Subcutaneous abdominal adipose tissue (tissue), 5 donors: Measurements from ENCODE around the gene LMCD1.

Experiments used
- H3K27ac ChIP-seq: one replicate; pipeline ENCODE4 v1.7.0; 2013; ENCODE audit warnings: low read depth, mild to moderate bottlenecking, inconsistent platforms, low read length, moderate library complexity
- H3K27me3 ChIP-seq, 5 donors: one replicate each; pipeline ENCODE4 v1.7.0; 2013; ENCODE audit warnings: low read length in 5 of 5, inconsistent platforms in 1 of 5; ENCODE audit not compliant: control insufficient read depth in 5 of 5, insufficient read depth in 4 of 5
- H3K36me3 ChIP-seq, 5 donors: one replicate each; pipeline ENCODE4 v1.7.0; 2013; ENCODE audit warnings: low read length in 5 of 5; ENCODE audit not compliant: control insufficient read depth in 5 of 5, insufficient read depth in 5 of 5
- H3K4me1 ChIP-seq, 5 donors: one replicate each; pipeline ENCODE4 v1.7.0; 2013; ENCODE audit warnings: low read length in 5 of 5, mild to moderate bottlenecking in 3 of 5, moderate library complexity in 1 of 5; ENCODE audit not compliant: control insufficient read depth in 5 of 5, insufficient read depth in 5 of 5
- H3K4me3 ChIP-seq, 5 donors: one replicate each; pipeline ENCODE4 v1.7.0; 2013; ENCODE audit warnings: low read length in 5 of 5, low read depth in 1 of 5
- H3K9ac ChIP-seq, 5 donors: one replicate each; pipeline ENCODE4 v1.7.0; 2013; ENCODE audit warnings: low read length in 5 of 5, mild to moderate bottlenecking in 4 of 5, moderate library complexity in 3 of 5
- H3K9me3 ChIP-seq, 5 donors: one replicate each; pipeline ENCODE4 v1.7.0; 2013; ENCODE audit warnings: low read length in 5 of 5; ENCODE audit not compliant: control insufficient read depth in 5 of 5
- donor health status: healthy.
- donor health status: healthy.
- donor health status: healthy.
- donor health status: healthy.
- donor health status: healthy.

LMCD1 gene

GRCh38 chr3:8460815-8461456, 40.7 kb upstream of the LMCD1 start:
- H3K36me3 ChIP-seq, result no peaks in the 10 kb centered on the region
- no peak overlapping the region for H3K27ac ChIP-seq
- H3K27me3 ChIP-seq, result no peaks in the 10 kb centered on the region
- no peaks in the 10 kb centered on the region for H3K9me3 ChIP-seq
- peaks cover 0 to 13% (median 8%) of the 10 kb centered on the region in 5 donors for H3K4me1 ChIP-seq
- no peak overlapping the region for H3K9ac ChIP-seq
- H3K4me3 ChIP-seq, result no peak overlapping the region

- Histone ChIP-seq H3K9ac (no peak overlapping the region), H3K27ac (no peak overlapping the region), H3K27me3 (no peaks in the 10 kb centered on the region), H3K4me3 (no peak overlapping the region), H3K36me3 (no peaks in the 10 kb centered on the region), H3K4me1 (peaks cover 0 to 7% (median 5%) of the 10 kb centered on the region in 5 donors), H3K9me3 (no peaks in the 10 kb centered on the region)
These were observed 37.0 kb upstream of the LMCD1 start for GRCh38 chr3:8464668-8465067.

- Histone ChIP-seq H3K27ac (no peak overlapping the region), H3K9ac (no peak overlapping the region), H3K4me3 (no peak overlapping the region), H3K36me3 (no peaks in the 10 kb centered on the region), H3K9me3 (no peaks in the 10 kb centered on the region), H3K4me1 (no peaks in the 10 kb centered on the region), H3K27me3 (no peaks in the 10 kb centered on the region)
These were observed 35.1 kb upstream of the LMCD1 start for GRCh38 chr3:8466526-8466925.

- no peaks in the 10 kb centered on the region for H3K36me3 ChIP-seq
- no peak overlapping the region for H3K4me3 ChIP-seq
- no peak overlapping the region for H3K27ac ChIP-seq
- H3K9me3 ChIP-seq, result no peaks in the 10 kb centered on the region
- H3K4me1 ChIP-seq, result no peaks in the 10 kb centered on the region
- no peak overlapping the region for H3K9ac ChIP-seq
- no peaks in the 10 kb centered on the region for H3K27me3 ChIP-seq
These were observed 30.8 kb upstream of the LMCD1 start for GRCh38 chr3:8470801-8471200.

GRCh38 chr3:8472549-8472948, 29.1 kb upstream of the LMCD1 start:
- no peaks in the 10 kb centered on the region for H3K36me3 ChIP-seq
- no peaks in the 10 kb centered on the region for H3K9me3 ChIP-seq
- H3K27me3 ChIP-seq, result no peaks in the 10 kb centered on the region
- H3K27ac ChIP-seq, result no peak overlapping the region
- H3K9ac ChIP-seq, result no peak overlapping the region
- H3K4me3 ChIP-seq, result no peak overlapping the region
- H3K4me1 ChIP-seq, result no peaks in the 10 kb centered on the region

GRCh38 chr3:8473029-8473428, 28.6 kb upstream of the LMCD1 start:
- Histone ChIP-seq H3K4me1 (no peaks in the 10 kb centered on the region), H3K9ac (no peak overlapping the region), H3K27ac (no peak overlapping the region), H3K36me3 (no peaks in the 10 kb centered on the region), H3K27me3 (no peaks in the 10 kb centered on the region), H3K4me3 (no peak overlapping the region), H3K9me3 (no peaks in the 10 kb centered on the region)

GRCh38 chr3:8473990-8474389, 27.6 kb upstream of the LMCD1 start:
- Histone ChIP-seq H3K27me3 (no peaks in the 10 kb centered on the region), H3K27ac (no peak overlapping the region), H3K9ac (no peak overlapping the region), H3K36me3 (no peaks in the 10 kb centered on the region), H3K9me3 (no peaks in the 10 kb centered on the region), H3K4me3 (no peak overlapping the region), H3K4me1 (no peaks in the 10 kb centered on the region)

GRCh38 chr3:8474991-8475390, 26.6 kb upstream of the LMCD1 start:
- H3K9me3 ChIP-seq, result no peaks in the 10 kb centered on the region
- H3K27ac ChIP-seq, result no peak overlapping the region
- H3K36me3 ChIP-seq, result no peaks in the 10 kb centered on the region
- H3K9ac ChIP-seq, result no peak overlapping the region
- H3K4me1 ChIP-seq, result no peaks in the 10 kb centered on the region
- no peak overlapping the region for H3K4me3 ChIP-seq
- H3K27me3 ChIP-seq, result no peaks in the 10 kb centered on the region

GRCh38 chr3:8480699-8481098, 20.9 kb upstream of the LMCD1 start:
- Histone ChIP-seq H3K27me3 (no peaks in the 10 kb centered on the region), H3K4me3 (no peak overlapping the region), H3K9ac (no peak overlapping the region), H3K4me1 (peaks cover 0 to 28% (median 18%) of the 10 kb centered on the region in 5 donors), H3K27ac (no peak overlapping the region), H3K36me3 (no peaks in the 10 kb centered on the region), H3K9me3 (peaks cover 0 to 7% (median 3%) of the 10 kb centered on the region in 5 donors)

- Histone ChIP-seq H3K27ac (no peak overlapping the region), H3K27me3 (no peaks in the 10 kb centered on the region), H3K4me3 (no peak overlapping the region), H3K36me3 (no peaks in the 10 kb centered on the region), H3K9me3 (peaks cover 0 to 7% (median 3%) of the 10 kb centered on the region in 5 donors), H3K9ac (no peak overlapping the region), H3K4me1 (peaks cover 0 to 28% (median 18%) of the 10 kb centered on the region in 5 donors)
These were observed 20.2 kb upstream of the LMCD1 start for GRCh38 chr3:8481380-8481779.
